Measurements from ENCODE around the gene CSTA. TPM values are rescaled to one million over a fixed set of nuclear protein-coding genes. Genes with fewer than 3 reads are reported as not detected.

The CSTA gene
- total RNA-seq, 1 donor, result 2.5 TPM

- DNase-seq (ENCODE audit: low read depth), result no peak
- TF ChIP-seq CTCF (IDR thresholded peaks at IDR 0.05; ENCODE audit: insufficient read depth, low read length), result no peak
- no peak overlapping the region for H3K4me3 ChIP-seq (ENCODE audit: low read depth, low read length)
Observed at GRCh38 chr3:122315619-122316018, 9.4 kb upstream of the CSTA start.

GRCh38 chr3:122316368-122316767 lies 8.7 kb upstream of the CSTA start:
- no peak for TF ChIP-seq CTCF (IDR thresholded peaks at IDR 0.05; ENCODE audit: insufficient read depth, low read length)
- DNase-seq (ENCODE audit: low read depth), result no peak
- no peak overlapping the region for H3K4me3 ChIP-seq (ENCODE audit: low read depth, low read length)

GRCh38 chr3:122318620-122319019 lies 6.4 kb upstream of the CSTA start:
- DNase-seq (ENCODE audit: low read depth), result no peak
- H3K4me3 ChIP-seq (ENCODE audit: low read depth, low read length), result no peak overlapping the region
- no peak for TF ChIP-seq CTCF (IDR thresholded peaks at IDR 0.05; ENCODE audit: insufficient read depth, low read length)

GRCh38 chr3:122322095-122323075 lies 2.7 kb upstream of the CSTA start:
- no peak for DNase-seq (ENCODE audit: low read depth)
- no peak overlapping the region for H3K4me3 ChIP-seq (ENCODE audit: low read depth, low read length)
- TF ChIP-seq CTCF (IDR thresholded peaks at IDR 0.05; ENCODE audit: insufficient read depth, low read length), result no peak

GRCh38 chr3:122325769-122326168 lies 721 bp downstream of the CSTA start:
- TF ChIP-seq CTCF (IDR thresholded peaks at IDR 0.05; ENCODE audit: insufficient read depth, low read length), result no peak
- no peak for DNase-seq (ENCODE audit: low read depth)
- H3K4me3 ChIP-seq (ENCODE audit: low read depth, low read length), result no peak overlapping the region

- DNase-seq (ENCODE audit: low read depth), result no peak
- no peak for TF ChIP-seq CTCF (IDR thresholded peaks at IDR 0.05; ENCODE audit: insufficient read depth, low read length)
- H3K4me3 ChIP-seq (ENCODE audit: low read depth, low read length), result no peak overlapping the region
Observed at GRCh38 chr3:122331886-122332285, 6.8 kb downstream of the CSTA start.
